Kidney (tissue), 14 donors: Measurements from ENCODE around the gene NUTF2. TPM values are rescaled to one million over a fixed set of nuclear protein-coding genes. Genes with fewer than 3 reads are reported as not detected.

Experiments
- DNase-seq, 5 donors: peaks; one replicate each; pipeline ENCODE4 v3.0.0-alpha.2; 2013 to 2020
- FAIRE-seq: peaks from 2 replicates; lab custom pipeline; 2012; peaks lifted over from hg19 to GRCh38; lab: Jason Lieb, UNC
- H3K27ac ChIP-seq, 2 donors: one replicate each; pipeline ENCODE4 v1.7.0; 2013; ENCODE audit warnings: low read depth in 2 of 2, low read length in 2 of 2, inconsistent platforms in 1 of 2
- H3K27me3 ChIP-seq: one replicate; pipeline ENCODE4 v1.7.1; 2013; ENCODE audit warnings: low read length, inconsistent platforms; ENCODE audit not compliant: control insufficient read depth, insufficient read depth
- H3K36me3 ChIP-seq, 3 donors: one replicate each; pipeline versions ENCODE4 v1.7.0 to v1.7.1; 2013; ENCODE audit warnings: low read length in 3 of 3, control low read depth in 1 of 3, inconsistent platforms in 1 of 3; ENCODE audit not compliant: insufficient read depth in 3 of 3, control insufficient read depth in 2 of 3
- H3K4me1 ChIP-seq, 3 donors: one replicate each; pipeline versions ENCODE4 v1.7.0 to v1.7.1; 2013; ENCODE audit warnings: low read length in 3 of 3, inconsistent platforms in 1 of 3, low read depth in 1 of 3; ENCODE audit not compliant: control insufficient read depth in 2 of 3, insufficient read depth in 2 of 3
- H3K4me3 ChIP-seq, 3 donors: one replicate each; pipeline versions ENCODE4 v1.7.0 to v1.8.1; 2013; ENCODE audit warnings: low read length in 3 of 3, control low read depth in 1 of 3, inconsistent platforms in 1 of 3
- H3K9ac ChIP-seq, 3 donors: one replicate each; pipeline versions ENCODE4 v1.7.0 to v1.7.1; 2013; ENCODE audit warnings: low read length in 3 of 3, control low read depth in 1 of 3, inconsistent platforms in 1 of 3
- H3K9me3 ChIP-seq, 3 donors: one replicate each; pipeline versions ENCODE4 v1.7.0 to v1.7.1; 2013; ENCODE audit warnings: low read length in 3 of 3, control low read depth in 1 of 3, inconsistent platforms in 1 of 3; ENCODE audit not compliant: control insufficient read depth in 2 of 3, insufficient read depth in 1 of 3
- CTCF ChIP-seq: IDR thresholded peaks from 3 replicates; pipeline ENCODE4 v1.5.1; 2012; ENCODE audit warnings: mild to moderate bottlenecking, moderate library complexity, borderline replicate concordance; ENCODE audit not compliant: insufficient read depth; ENCODE audit errors: extremely low read depth
- intact Hi-C: fragments of 100-400 bp; cut with DNase I; formaldehyde crosslinking; loops from one replicate; pipeline ENCODE4 v1.11.1; 2022
- polyA plus RNA-seq: library from polyadenylated mRNA; stranded (reverse); fragments of 350-450 nt; fragmentation: Illumina TruSeq; extraction: RNeasy Lipid Tissue Mini Kit (QIAGEN cat#74804); gene quantifications from one replicate; pipeline ENCODE4 v1.2.3, GENCODE V29; 2014; ENCODE audit warnings: low read depth, low replicate concordance; ENCODE audit not compliant: insufficient read depth
- total RNA-seq: library from RNA; stranded (reverse); fragmentation: NEBNext Ultra II Directional; extraction: Animal tissue kit (Norgen Biotek cat#: 25700); gene quantifications from one replicate; pipeline ENCODE4 v1.2.1, GENCODE V29; 2021
- donor health status: control.
- donor health status: control.
- donor health status: control.
- donor health status: control.
- donor health status: control.
- donor health status: DM: yes; HTN: yes; CAD: no.
- donor health status: Normal renal cell carcinoma (clear cell type).

Gene NUTF2
- total and polyA plus RNA-seq, 2 donors from 2014 or later, result 76.4 to 107 TPM

GRCh38 chr16:67853670-67854069, 6.9 kb downstream of the NUTF2 start:
- Histone ChIP-seq H3K27me3 (no peaks in the 10 kb centered on the region), H3K36me3 (no peaks in the 10 kb centered on the region), H3K27ac (no peak overlapping the region), H3K4me3 (no peak overlapping the region), H3K4me1 (peaks cover 0 to 15% (median 13%) of the 10 kb centered on the region in 3 donors), H3K9ac (no peak overlapping the region), H3K9me3 (no peaks in the 10 kb centered on the region)
- no peak for TF ChIP-seq CTCF
- intact Hi-C loops, result no loop called here
- no peak for FAIRE-seq
- no peak for DNase-seq

- intact Hi-C loops, result no loop called here
Observed at GRCh38 chr16:67855789-67856188, 9.1 kb downstream of the NUTF2 start.

GRCh38 chr16:67856927-67857546, 10.3 kb downstream of the NUTF2 start:
- Histone ChIP-seq H3K27me3 (no peaks in the 10 kb centered on the region), H3K9ac (no peak overlapping the region), H3K4me3 (no peak overlapping the region), H3K9me3 (no peaks in the 10 kb centered on the region), H3K27ac (no peak overlapping the region), H3K4me1 (peaks cover 0 to 15% (median 15%) of the 10 kb centered on the region in 3 donors), H3K36me3 (peaks cover 0 to 5% (median 0%) of the 10 kb centered on the region in 3 donors)
- DNase-seq (no peak), FAIRE-seq (no peak)
- intact Hi-C loops, result no loop called here
- TF ChIP-seq CTCF, result no peak

More at GRCh38 chr16:67855789-67856188, 9.1 kb downstream of the NUTF2 start:
- no peak overlapping the region for H3K9ac ChIP-seq
- H3K27me3 ChIP-seq, result no peaks in the 10 kb centered on the region
- DNase-seq, result no peak
- peaks cover 0 to 15% (median 13%) of the 10 kb centered on the region in 3 donors for H3K4me1 ChIP-seq
- H3K27ac ChIP-seq, result no peak overlapping the region
- H3K36me3 ChIP-seq, result peaks cover 0 to 5% (median 0%) of the 10 kb centered on the region in 3 donors
- no peak for FAIRE-seq
- no peaks in the 10 kb centered on the region for H3K9me3 ChIP-seq
- no peak overlapping the region for H3K4me3 ChIP-seq
- no peak for TF ChIP-seq CTCF
